Activated naive CD8-positive, alpha-beta T cell treated with anti-CD3 and anti-CD28 coated beads, Interleukin-2, amount 50 U/mL, for 16 hours (primary cell): ENCODE results near the gene AKAP6.

ENCODE experiments used
- DNase-seq: peaks from one replicate; pipeline ENCODE4 v3.0.0-alpha.2; 2020; ENCODE audit warnings: low read depth, low spot score

Gene AKAP6

GRCh38 chr14:32329146-32329545, at the start of gene AKAP6:
TSS of gene AKAP6 (plus strand) at chr14:32329298. CDS start at chr14:32433494, 104,196 bp downstream.
- DNase-seq, result no peak

- no peak for DNase-seq
Measured at GRCh38 chr14:32286602-32287001, 42.5 kb upstream of the AKAP6 start.

- no peak for DNase-seq
Measured at GRCh38 chr14:32296366-32296765, 32.7 kb upstream of the AKAP6 start.

- no peak for DNase-seq
Measured at GRCh38 chr14:32298346-32298745, 30.8 kb upstream of the AKAP6 start.

GRCh38 chr14:32300136-32300535, 29.0 kb upstream of the AKAP6 start:
- no peak for DNase-seq

GRCh38 chr14:32303865-32304264, 25.2 kb upstream of the AKAP6 start:
- DNase-seq, result no peak

GRCh38 chr14:32304296-32304695, 24.8 kb upstream of the AKAP6 start:
- no peak for DNase-seq

- no peak for DNase-seq
Measured at GRCh38 chr14:32306549-32306948, 22.5 kb upstream of the AKAP6 start.

- no peak for DNase-seq
Measured at GRCh38 chr14:32307881-32308582, 21.1 kb upstream of the AKAP6 start.

GRCh38 chr14:32310876-32311275, 18.2 kb upstream of the AKAP6 start:
- no peak for DNase-seq

GRCh38 chr14:32311294-32312009, 17.6 kb upstream of the AKAP6 start:
- no peak for DNase-seq

- DNase-seq, result no peak
Measured at GRCh38 chr14:32312010-32312331, 17.1 kb upstream of the AKAP6 start.

- DNase-seq, result no peak
Measured at GRCh38 chr14:32313844-32314376, 15.2 kb upstream of the AKAP6 start.

GRCh38 chr14:32318087-32318795, 10.9 kb upstream of the AKAP6 start:
- DNase-seq, result no peak

GRCh38 chr14:32319368-32320049, 9.6 kb upstream of the AKAP6 start:
- DNase-seq, result no peak

- DNase-seq, result no peak
Measured at GRCh38 chr14:32324601-32325000, 4.5 kb upstream of the AKAP6 start.

- no peak for DNase-seq
Measured at GRCh38 chr14:32327255-32327961, 1.7 kb upstream of the AKAP6 start.

GRCh38 chr14:32329690-32330285, 690 bp downstream of the AKAP6 start:
- no peak for DNase-seq

GRCh38 chr14:32330351-32331111, 1.4 kb downstream of the AKAP6 start:
- no peak for DNase-seq

- no peak for DNase-seq
Measured at GRCh38 chr14:32331206-32331605, 2.1 kb downstream of the AKAP6 start.
